SJSA1 (cell line): ENCODE data around the gene LRRD1. TPM values are rescaled to one million over a fixed set of nuclear protein-coding genes. Genes with fewer than 3 reads are reported as not detected.

Source experiments
- total RNA-seq: library from RNA; depleted of rRNA; stranded (reverse); fragments of >200 nt; shearing (Covaris generic); gene quantifications from 2 replicates; pipeline ENCODE4 v1.2.3, GENCODE V29; 2014; rRNA removed

The LRRD1 gene
- total RNA-seq, 1 experiment from 2014 or later = not detected

Other genes starting within 250 kb of the LRRD1 start
- 23.1 and 28.7 TPM in 2 replicates for gene AKAP9, start 238.3 kb downstream of the LRRD1 start, total RNA-seq
- gene CYP51A1, start 44.7 kb downstream of the LRRD1 start, total RNA-seq = 85.3 and 89.0 TPM in 2 replicates
- 35.0 and 42.0 TPM in 2 replicates for gene KRIT1, start 66.8 kb upstream of the LRRD1 start, total RNA-seq
- 34.7 and 45.6 TPM in 2 replicates for gene ANKIB1, start 66.8 kb upstream of the LRRD1 start, total RNA-seq